ENCODE measurements around the gene TPRG1. TPM values are rescaled to one million over a fixed set of nuclear protein-coding genes. Genes with fewer than 3 reads are reported as not detected.

TPRG1 gene
- total and polyA plus RNA-seq, 2 donors (not counting 3 experiments of a cell fraction or from before 2014, with no cell fraction given) = 0.30 TPM; not detected in 1

- Histone ChIP-seq H4K20me1 (replicated peaks; ENCODE audit: control insufficient read depth, extremely low read depth, insufficient read depth, low read length) (no peaks in the 10 kb centered on the region), H3K9ac (replicated peaks; ENCODE audit: extremely low read depth, insufficient read depth, low read length) (no peak overlapping the region), H2AFZ (ENCODE audit: low read depth, low read length) (no peak overlapping the region), H3K27ac (ENCODE audit: insufficient read depth, low read depth, low read length) (no peak overlapping the region), H3K9me1 (replicated peaks; ENCODE audit: control insufficient read depth, extremely low read depth, insufficient read depth, low read length) (no peaks in the 10 kb centered on the region), H3K36me3 (ENCODE audit: control insufficient read depth in 2 of 2, extremely low read depth in 1 of 2, insufficient read depth in 2 of 2, low read length in 2 of 2) (no peaks in the 10 kb centered on the region), H3K27me3 (ENCODE audit: control insufficient read depth in 2 of 2, insufficient read depth in 2 of 2, low read length in 2 of 2) (no peaks in the 10 kb centered on the region), H3K4me2 (ENCODE audit: insufficient read depth, low read length) (no peak overlapping the region), H3K4me3 (replicated peaks in 1 of 3; ENCODE audit: insufficient read depth in 1 of 3, low read depth in 1 of 3, low read length in 3 of 3) (no peak overlapping the region), H3K9me3 (replicated peaks; ENCODE audit: control insufficient read depth, insufficient read depth, low read length) (no peaks in the 10 kb centered on the region), H3K79me2 (ENCODE audit: control insufficient read depth, insufficient read depth, low read length) (no peaks in the 10 kb centered on the region), H3K4me1 (ENCODE audit: control insufficient read depth, extremely low read depth, insufficient read depth, low read length) (no peaks in the 10 kb centered on the region)
- DNase-seq (ENCODE audit: low read depth, low spot score) (no peak), FAIRE-seq (no peak)
- dilution Hi-C loops (cut with MboI; ENCODE audit: extremely low pct_ligation_motif_present, low sequenced_read_pairs) = no loop called here
- TF ChIP-seq POLR2A (IDR thresholded peaks at IDR 0.05; ENCODE audit: low read depth, low read length) = no peak
- no peak for TF ChIP-seq JUN (IDR thresholded peaks at IDR 0.05; ENCODE audit: borderline replicate concordance, insufficient read depth, insufficient read length, low read depth)
- no peak for TF ChIP-seq CTCF (IDR thresholded peaks at IDR 0.05; ENCODE audit: extremely low read depth in 1 of 2, insufficient read depth in 1 of 2, low read depth in 1 of 2, low read length in 2 of 2)
- no peak for TF ChIP-seq MAX (IDR thresholded peaks at IDR 0.05; ENCODE audit: insufficient read depth, insufficient read length)
- no peak for TF ChIP-seq FOS (IDR thresholded peaks at IDR 0.05; ENCODE audit: borderline replicate concordance, insufficient read depth, low read length)
- no peak for TF ChIP-seq MYC (IDR thresholded peaks at IDR 0.05; ENCODE audit: low read depth, low read length)
- no peak for TF ChIP-seq POLR2AphosphoS5 (IDR thresholded peaks at IDR 0.05; ENCODE audit: insufficient read depth, low read depth, low read length)
- TF ChIP-seq EZH2 (IDR thresholded peaks at IDR 0.05; ENCODE audit: borderline replicate concordance, low read depth, low read length, severe bottlenecking) = no peak
- no peak for TF ChIP-seq GATA2 (IDR thresholded peaks at IDR 0.05; ENCODE audit: insufficient read depth, insufficient read length, low read depth, low read length)
- ChIA-PET CTCF (interaction anchor here (2.7 kb wide), 1 partner anchor 680 kb away, joined by 16 read pairs; no protein-coding TSS in a partner anchor), POLR2A (no interaction called here)
- intact Hi-C loops (cut with micrococcal nuclease) = no loop called here
- no TSS peak for BruUV-seq (replicated peaks)
Measured at GRCh38 chr3:189267981-189268613, 96.3 kb downstream of the TPRG1 start.

All from endothelial cell of umbilical vein (primary cell).